ENCODE measurements around the gene TDRD12.

DNA sequence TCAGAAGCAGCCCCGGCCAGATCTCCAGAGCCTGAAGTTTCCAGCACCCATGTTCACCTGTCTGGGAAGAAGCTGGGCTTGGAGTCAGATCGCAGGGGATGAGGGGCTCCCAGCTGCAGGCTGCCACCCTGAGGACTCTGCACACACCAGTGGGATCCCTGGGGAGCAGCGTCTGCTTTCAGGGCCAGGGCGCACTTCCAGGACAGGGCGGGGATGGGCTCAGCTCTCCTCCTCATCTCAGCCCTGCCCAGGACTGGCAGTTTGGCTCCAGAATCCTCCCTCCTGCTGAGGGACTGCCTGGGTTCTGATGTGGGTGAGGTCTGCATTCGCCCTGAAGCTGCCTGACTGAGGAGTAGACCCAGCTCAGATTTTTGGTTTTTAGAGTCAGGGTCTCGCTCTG lies 146.5 kb downstream of the TDRD12 start:
- TF ChIP-seq CTCF (optimal IDR thresholded peaks at IDR 0.05 in 1 of 3, IDR thresholded peaks at IDR 0.05 in 1 of 3, conservative IDR thresholded peaks at IDR 0.05 in 1 of 3; ENCODE audit: extremely low read depth in 1 of 3, insufficient read depth in 2 of 3, low read length in 3 of 3): no peak
- no peak for TF ChIP-seq EZH2 (IDR thresholded peaks at IDR 0.05; ENCODE audit: low read length)
